Measurements from ENCODE around the gene PITX1.

PITX1 gene

GRCh38 chr5:135038205-135038812, 4.3 kb upstream of the PITX1 start:
- TF ChIP-seq CTCF (conservative IDR thresholded peaks at IDR 0.05; ENCODE audit: low read depth, low read length): no peak
- H3K4me3 ChIP-seq (ENCODE audit: low read length): no peak overlapping the region
- DNase-seq (ENCODE audit: low read depth): no peak

- H3K4me3 ChIP-seq (ENCODE audit: low read length): no peak overlapping the region
- no peak for TF ChIP-seq CTCF (conservative IDR thresholded peaks at IDR 0.05; ENCODE audit: low read depth, low read length)
- DNase-seq (ENCODE audit: low read depth): no peak
Measured at GRCh38 chr5:135037519-135038204, 3.6 kb upstream of the PITX1 start.

- no peak for TF ChIP-seq CTCF (conservative IDR thresholded peaks at IDR 0.05; ENCODE audit: low read depth, low read length)
- no peak for DNase-seq (ENCODE audit: low read depth)
- H3K4me3 ChIP-seq (ENCODE audit: low read length): no peak overlapping the region
Measured at GRCh38 chr5:135036405-135036804, 2.4 kb upstream of the PITX1 start.

DNA sequence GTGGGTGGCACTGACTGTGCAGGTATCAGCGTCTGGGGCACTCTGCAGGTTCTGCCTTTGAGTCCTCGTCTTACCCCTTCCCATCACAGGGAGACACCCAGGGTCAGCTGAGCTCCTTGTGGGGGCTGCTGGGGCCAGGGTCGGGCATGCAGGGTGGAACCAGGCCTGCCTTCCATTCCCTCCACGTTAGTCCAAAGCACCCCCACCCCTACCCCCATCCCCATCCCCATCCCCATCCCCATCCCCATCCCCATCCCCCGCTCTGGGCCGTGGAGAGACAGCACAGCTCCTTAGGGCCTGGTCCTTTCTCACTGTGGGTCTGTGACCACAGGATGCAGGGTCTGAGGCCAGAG, 1.6 kb upstream of the PITX1 start:
- no peak for DNase-seq (ENCODE audit: low read depth)
- no peak for TF ChIP-seq CTCF (conservative IDR thresholded peaks at IDR 0.05; ENCODE audit: low read depth, low read length)
- H3K4me3 ChIP-seq (ENCODE audit: low read length): no peak overlapping the region

GRCh38 chr5:135034963-135035677, 1.1 kb upstream of the PITX1 start:
- TF ChIP-seq CTCF (conservative IDR thresholded peaks at IDR 0.05; ENCODE audit: low read depth, low read length): no peak
- DNase-seq (ENCODE audit: low read depth): no peak
- H3K4me3 ChIP-seq (ENCODE audit: low read length): no peak overlapping the region

- no peak overlapping the region for H3K4me3 ChIP-seq (ENCODE audit: low read length)
- DNase-seq (ENCODE audit: low read depth): no peak
- TF ChIP-seq CTCF (conservative IDR thresholded peaks at IDR 0.05; ENCODE audit: low read depth, low read length): no peak
Measured at GRCh38 chr5:135034236-135034962, 371 bp upstream of the PITX1 start.
